Measurements from ENCODE around the gene BMPR1B.
A peak's percentile ranks its signal among the peaks of the same experiment; 100 is the strongest.

Gene BMPR1B

GRCh38 chr4:94757192-94758140 lies at the start of gene BMPR1B:
Gene BMPR1B (plus strand): TSS chr4:94757955. CDS start chr4:95104425, 346,470 bp downstream.
- DNase-seq (ENCODE audit: low read depth) = peak; percentile 64
- no peak for TF ChIP-seq CTCF (IDR thresholded peaks at IDR 0.05; ENCODE audit: low read length, missing control alignments)
- H3K4me3 ChIP-seq (replicated peaks; ENCODE audit: low read depth, low read length) = peak within 1 kb of the TSS; percentile 48

- no peak for DNase-seq (ENCODE audit: low read depth)
- H3K4me3 ChIP-seq (replicated peaks; ENCODE audit: low read depth, low read length) = no peak overlapping the region
- no peak for TF ChIP-seq CTCF (IDR thresholded peaks at IDR 0.05; ENCODE audit: low read length, missing control alignments)
These were observed 46.1 kb upstream of the BMPR1B start for GRCh38 chr4:94711635-94712034.

GRCh38 chr4:94714365-94715160 lies 43.2 kb upstream of the BMPR1B start:
- H3K4me3 ChIP-seq (replicated peaks; ENCODE audit: low read depth, low read length) = no peak overlapping the region
- peak; percentile 39 for DNase-seq (ENCODE audit: low read depth)
- no peak for TF ChIP-seq CTCF (IDR thresholded peaks at IDR 0.05; ENCODE audit: low read length, missing control alignments)

GRCh38 chr4:94715726-94716125 lies 42.0 kb upstream of the BMPR1B start:
- TF ChIP-seq CTCF (IDR thresholded peaks at IDR 0.05; ENCODE audit: low read length, missing control alignments) = no peak
- DNase-seq (ENCODE audit: low read depth) = no peak
- H3K4me3 ChIP-seq (replicated peaks; ENCODE audit: low read depth, low read length) = no peak overlapping the region

GRCh38 chr4:94721310-94721709 lies 36.4 kb upstream of the BMPR1B start:
- no peak for TF ChIP-seq CTCF (IDR thresholded peaks at IDR 0.05; ENCODE audit: low read length, missing control alignments)
- H3K4me3 ChIP-seq (replicated peaks; ENCODE audit: low read depth, low read length) = no peak overlapping the region
- DNase-seq (ENCODE audit: low read depth) = no peak

- no peak for TF ChIP-seq CTCF (IDR thresholded peaks at IDR 0.05; ENCODE audit: low read length, missing control alignments)
- no peak for DNase-seq (ENCODE audit: low read depth)
- H3K4me3 ChIP-seq (replicated peaks; ENCODE audit: low read depth, low read length) = no peak overlapping the region
These were observed 35.5 kb upstream of the BMPR1B start for GRCh38 chr4:94722270-94722669.
